ENCODE data around the gene MINDY4. TPM values are rescaled to one million over a fixed set of nuclear protein-coding genes. Genes with fewer than 3 reads are reported as not detected.

The MINDY4 gene
- total RNA-seq, 2 experiments from 2014 or later: 1.3 to 1.7 TPM

DNA sequence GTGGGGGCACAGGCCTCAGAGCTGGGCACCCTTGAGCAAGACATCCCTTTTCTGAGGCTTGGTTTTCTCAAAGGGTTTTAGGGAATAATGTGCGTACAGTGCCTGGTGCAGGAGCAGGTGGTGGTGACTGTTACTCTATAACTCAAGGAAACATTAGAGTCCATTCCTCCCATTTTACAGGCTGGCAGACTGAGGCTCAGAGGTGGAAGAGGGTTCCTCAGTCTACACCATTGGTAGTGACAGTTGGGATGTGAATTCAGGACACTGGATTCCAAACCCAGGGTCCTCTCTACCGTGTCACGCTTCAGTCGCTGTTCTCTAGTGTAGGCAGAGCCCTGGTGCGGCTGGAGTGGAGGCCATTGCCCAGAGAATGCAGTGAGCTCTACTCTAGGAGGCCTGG lies 100.4 kb downstream of the MINDY4 start:
- POLR2A ChIA-PET: no interaction called here
- H3K4me3 Mint-ChIP-seq: no peak overlapping the region
- no peaks in the 10 kb centered on the region for H3K27me3 Mint-ChIP-seq
- ATAC-seq (no peak), DNase-seq (no peak)
- intact Hi-C loops (cut with micrococcal nuclease): no loop called here
- TF ChIP-seq, protein P1, sequence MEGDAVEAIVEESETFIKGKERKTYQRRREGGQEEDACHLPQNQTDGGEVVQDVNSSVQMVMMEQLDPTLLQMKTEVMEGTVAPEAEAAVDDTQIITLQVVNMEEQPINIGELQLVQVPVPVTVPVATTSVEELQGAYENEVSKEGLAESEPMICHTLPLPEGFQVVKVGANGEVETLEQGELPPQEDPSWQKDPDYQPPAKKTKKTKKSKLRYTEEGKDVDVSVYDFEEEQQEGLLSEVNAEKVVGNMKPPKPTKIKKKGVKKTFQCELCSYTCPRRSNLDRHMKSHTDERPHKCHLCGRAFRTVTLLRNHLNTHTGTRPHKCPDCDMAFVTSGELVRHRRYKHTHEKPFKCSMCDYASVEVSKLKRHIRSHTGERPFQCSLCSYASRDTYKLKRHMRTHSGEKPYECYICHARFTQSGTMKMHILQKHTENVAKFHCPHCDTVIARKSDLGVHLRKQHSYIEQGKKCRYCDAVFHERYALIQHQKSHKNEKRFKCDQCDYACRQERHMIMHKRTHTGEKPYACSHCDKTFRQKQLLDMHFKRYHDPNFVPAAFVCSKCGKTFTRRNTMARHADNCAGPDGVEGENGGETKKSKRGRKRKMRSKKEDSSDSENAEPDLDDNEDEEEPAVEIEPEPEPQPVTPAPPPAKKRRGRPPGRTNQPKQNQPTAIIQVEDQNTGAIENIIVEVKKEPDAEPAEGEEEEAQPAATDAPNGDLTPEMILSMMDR (IDR thresholded peaks at IDR 0.05): no peak
- no peaks in the 10 kb centered on the region for H3K4me1 Mint-ChIP-seq (ENCODE audit: low read depth)
- CTCF ChIA-PET: no interaction called here
- no peaks in the 10 kb centered on the region for H3K9me3 Mint-ChIP-seq
- no peaks in the 10 kb centered on the region for H3K36me3 Mint-ChIP-seq (ENCODE audit: low read depth)
- no peak overlapping the region for H3K27ac Mint-ChIP-seq

DNA sequence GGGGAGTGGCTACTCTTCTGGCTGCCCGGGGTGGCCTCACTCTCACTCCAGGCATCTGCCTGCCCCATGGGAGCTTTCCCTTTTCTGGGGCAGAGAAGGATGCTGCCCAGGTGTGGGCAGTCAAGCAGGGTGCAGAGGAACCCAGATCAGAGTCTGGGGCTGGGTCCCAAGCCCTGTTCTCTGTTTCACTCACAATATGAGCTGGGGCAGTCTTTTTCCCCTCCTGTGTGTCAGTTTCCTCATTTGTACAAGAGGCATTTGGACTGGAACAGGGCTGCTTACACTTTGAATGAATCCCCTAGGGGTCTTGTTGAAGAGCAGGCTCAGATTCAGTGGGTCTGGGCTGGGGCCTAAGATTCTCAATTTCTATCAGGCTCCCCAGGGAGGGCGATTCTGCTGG lies 102.0 kb downstream of the MINDY4 start:
- H3K9me3 Mint-ChIP-seq: no peaks in the 10 kb centered on the region
- no peaks in the 10 kb centered on the region for H3K4me1 Mint-ChIP-seq (ENCODE audit: low read depth)
- DNase-seq (no peak), ATAC-seq (no peak)
- ChIA-PET CTCF (no interaction called here), POLR2A (no interaction called here)
- H3K4me3 Mint-ChIP-seq: no peak overlapping the region
- TF ChIP-seq, protein P1 (IDR thresholded peaks at IDR 0.05): no peak
- no peak overlapping the region for H3K27ac Mint-ChIP-seq
- intact Hi-C loops (cut with micrococcal nuclease): no loop called here
- H3K36me3 Mint-ChIP-seq (ENCODE audit: low read depth): no peaks in the 10 kb centered on the region
- no peaks in the 10 kb centered on the region for H3K27me3 Mint-ChIP-seq

DNA sequence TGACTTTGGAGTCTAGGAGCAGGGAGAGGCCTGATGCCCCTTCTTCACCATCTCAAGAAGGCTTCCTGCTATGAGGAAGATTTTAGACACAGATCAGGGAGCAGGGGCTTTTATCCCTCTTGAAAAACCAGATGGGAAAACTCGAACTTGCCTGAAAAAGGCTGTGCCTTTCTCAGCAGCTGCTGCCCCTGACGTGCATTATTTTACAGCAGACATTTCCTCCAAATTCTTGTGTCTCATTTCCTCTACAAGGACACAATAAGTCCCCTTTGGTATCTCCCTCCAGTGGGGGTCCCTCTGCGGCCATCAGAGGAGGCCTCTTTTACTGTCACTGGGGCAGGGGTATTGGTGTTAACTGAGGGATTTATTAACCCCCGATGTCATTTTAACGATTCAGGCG lies 102.4 kb downstream of the MINDY4 start:
- ATAC-seq: no peak
- Mint-ChIP-seq H3K9me3 (no peaks in the 10 kb centered on the region), H3K36me3 (ENCODE audit: low read depth) (no peaks in the 10 kb centered on the region), H3K4me3 (no peak overlapping the region), H3K27ac (no peak overlapping the region), H3K4me1 (ENCODE audit: low read depth) (no peaks in the 10 kb centered on the region), H3K27me3 (no peaks in the 10 kb centered on the region)
- intact Hi-C loops (cut with micrococcal nuclease): no loop called here
- ChIA-PET POLR2A (no interaction called here), CTCF (no interaction called here)
- DNase-seq: no peak
- TF ChIP-seq, protein P1 (IDR thresholded peaks at IDR 0.05): no peak

DNA sequence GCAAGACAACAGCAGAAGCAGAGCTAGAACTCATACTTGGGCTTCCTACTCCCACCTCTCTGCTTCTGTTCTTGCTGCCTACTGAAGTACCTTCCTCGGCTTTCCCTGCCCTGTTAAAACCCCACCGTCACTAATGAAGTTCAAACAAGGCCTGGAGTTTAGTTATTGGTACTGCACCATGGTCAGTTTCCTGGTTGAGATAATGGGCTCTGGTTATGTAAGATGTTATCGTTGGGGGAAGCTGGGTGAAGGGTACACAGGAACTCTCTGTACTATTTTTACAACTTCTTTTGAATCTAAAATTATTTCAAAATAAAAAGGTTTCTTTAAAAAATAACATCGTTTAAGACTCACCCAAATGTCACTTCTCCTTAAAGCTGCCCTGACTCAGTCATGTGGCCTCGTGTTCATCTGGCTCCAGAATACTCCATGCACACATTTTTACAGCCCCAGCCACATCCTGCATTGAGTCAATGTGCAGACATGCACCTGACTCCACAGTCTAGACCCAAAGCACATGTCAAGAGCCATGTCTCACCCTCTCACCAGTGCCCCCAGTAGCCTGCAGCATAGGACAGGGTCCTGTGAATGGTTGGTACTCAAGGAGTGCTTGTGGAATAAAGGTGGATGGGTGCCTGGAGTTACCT lies 103.6 kb downstream of the MINDY4 start:
- H3K27me3 Mint-ChIP-seq: no peaks in the 10 kb centered on the region
- intact Hi-C loops (cut with micrococcal nuclease): no loop called here
- H3K4me3 Mint-ChIP-seq: no peak overlapping the region
- ATAC-seq (no peak), DNase-seq (no peak)
- H3K9me3 Mint-ChIP-seq: no peaks in the 10 kb centered on the region
- TF ChIP-seq, protein P1 (IDR thresholded peaks at IDR 0.05): no peak
- H3K27ac Mint-ChIP-seq: no peak overlapping the region
- ChIA-PET CTCF (interaction anchor here (1.8 kb wide), 1 partner anchor 64 kb away, joined by 4 read pairs; no protein-coding TSS in a partner anchor), POLR2A (no interaction called here)
- no peaks in the 10 kb centered on the region for H3K4me1 Mint-ChIP-seq (ENCODE audit: low read depth)
- no peaks in the 10 kb centered on the region for H3K36me3 Mint-ChIP-seq (ENCODE audit: low read depth)

DNA sequence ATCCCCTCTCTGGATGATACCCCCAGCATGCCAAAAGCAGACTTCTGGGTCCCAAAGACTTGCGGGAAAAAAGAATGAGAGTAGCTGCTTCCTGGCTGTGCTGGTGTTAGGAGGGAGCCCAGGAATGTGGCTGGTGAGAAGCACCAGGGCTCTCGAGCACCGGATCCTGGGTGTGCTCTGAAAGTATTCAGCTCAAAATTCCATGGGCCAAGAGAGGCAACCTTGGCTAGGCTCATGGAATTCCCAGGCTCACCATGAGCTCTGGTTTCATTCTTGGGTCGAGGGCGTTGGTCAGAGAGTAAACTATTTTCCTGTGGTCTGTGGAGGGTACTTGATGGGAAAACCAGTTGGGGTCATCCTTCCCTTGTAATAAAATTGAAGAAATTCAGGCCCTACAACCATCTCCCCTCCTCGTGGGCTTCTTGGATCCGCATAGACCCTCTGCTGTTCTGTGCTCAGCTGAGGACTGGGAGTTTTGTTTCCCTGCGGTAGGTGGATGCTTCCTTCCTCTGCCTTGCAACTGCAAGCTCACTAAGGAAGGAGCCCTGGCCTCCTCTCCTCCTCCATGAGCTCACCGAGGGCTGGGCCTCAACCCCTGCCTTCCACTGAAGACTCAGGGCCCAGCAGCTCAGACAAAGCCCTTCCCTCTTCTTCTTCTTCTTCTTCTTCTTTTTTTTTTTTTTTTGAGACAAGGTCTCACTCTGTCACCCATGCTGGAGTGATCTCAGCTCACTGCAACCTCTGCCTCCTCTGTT lies 106.0 kb downstream of the MINDY4 start:
- intact Hi-C loops (cut with micrococcal nuclease): no loop called here
- no peak for ATAC-seq
- CTCF ChIA-PET: no interaction called here
- no peak for DNase-seq
- Mint-ChIP-seq H3K36me3 (ENCODE audit: low read depth) (no peaks in the 10 kb centered on the region), H3K27ac (no peak overlapping the region), H3K9me3 (no peaks in the 10 kb centered on the region), H3K4me1 (ENCODE audit: low read depth) (no peaks in the 10 kb centered on the region), H3K4me3 (no peak overlapping the region), H3K27me3 (no peaks in the 10 kb centered on the region)
- TF ChIP-seq, protein P1 (IDR thresholded peaks at IDR 0.05): no peak
- POLR2A ChIA-PET: no interaction called here
